ENCODE data around the gene KIAA0232.

GRCh38 chr4:6932918-6933317 lies 150.4 kb downstream of the KIAA0232 start:
- TF ChIP-seq EZH2phosphoT487 (conservative IDR thresholded peaks at IDR 0.05; ENCODE audit: low read length) = no peak
- no peak for TF ChIP-seq CTCF (IDR thresholded peaks at IDR 0.05; ENCODE audit: insufficient read depth, low read length, poor library complexity, severe bottlenecking)

All from SU-DHL-6 (cell line).